SJCRH30 (cell line): ENCODE results near the gene TTYH2. TPM values are rescaled to one million over a fixed set of nuclear protein-coding genes. Genes with fewer than 3 reads are reported as not detected.

ENCODE experiments used
- DNase-seq, 2 experiments: peaks; one replicate each; pipeline ENCODE4 v3.0.0-alpha.2; 2015 to 2020
- H3K27ac ChIP-seq: fragments of 250-450 bp; sonication (Bioruptor Pico); 2 replicates; pipeline ENCODE4 v1.5.1; 2020; ENCODE audit warnings: mild to moderate bottlenecking, moderate library complexity
- H3K27me3 ChIP-seq: fragments of 250-450 bp; sonication (Bioruptor Pico); 2 replicates; pipeline ENCODE4 v1.5.1; 2020; ENCODE audit warnings: mild to moderate bottlenecking, moderate library complexity
- H3K36me3 ChIP-seq: fragments of 250-450 bp; sonication (Bioruptor Pico); 2 replicates; pipeline ENCODE4 v1.5.1; 2020; ENCODE audit warnings: mild to moderate bottlenecking, moderate library complexity
- H3K4me1 ChIP-seq: fragments of 250-450 bp; sonication (Bioruptor Pico); 2 replicates; pipeline ENCODE4 v1.5.1; 2020; ENCODE audit warnings: mild to moderate bottlenecking, moderate library complexity
- H3K4me3 ChIP-seq: fragments of 250-450 bp; sonication (Bioruptor Pico); 2 replicates; pipeline ENCODE4 v1.5.1; 2020; ENCODE audit warnings: mild to moderate bottlenecking, moderate library complexity
- H3K9me3 ChIP-seq: fragments of 250-450 bp; sonication (Bioruptor Pico); replicated peaks from 2 replicates; pipeline ENCODE4 v1.5.1; 2020; ENCODE audit warnings: mild to moderate bottlenecking, moderate library complexity
- total RNA-seq: library from RNA; depleted of rRNA; stranded (reverse); fragments of >200 nt; shearing (Covaris generic); gene quantifications from 2 replicates; pipeline ENCODE4 v1.2.3, GENCODE V29; 2014

Gene TTYH2
- total RNA-seq, 1 experiment from 2014 or later, result 45.8 TPM

DNA sequence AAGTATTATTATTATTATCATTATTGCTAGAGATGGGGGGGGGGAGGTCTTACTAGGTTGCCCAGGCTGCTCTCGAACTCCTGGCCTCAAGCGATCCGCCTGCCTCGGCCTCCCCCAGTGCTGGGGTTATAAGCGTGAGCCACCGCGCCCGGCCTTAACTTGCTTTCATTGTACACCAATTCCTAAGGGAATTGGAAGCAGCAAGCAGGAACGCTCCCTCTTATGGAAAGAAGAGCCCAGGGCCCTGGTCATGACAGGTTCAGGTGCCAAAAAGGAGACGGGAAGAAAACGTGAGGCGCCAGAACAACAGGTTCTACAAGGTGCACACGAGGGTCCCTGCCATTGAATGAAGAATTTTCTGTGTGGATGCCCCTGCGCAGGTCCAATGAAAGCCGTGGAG is 10.4 kb upstream of the TTYH2 start:
- H3K27ac ChIP-seq, result no peak overlapping the region
- H3K4me1 ChIP-seq, result peaks cover 23% of the 10 kb centered on the region
- no peaks in the 10 kb centered on the region for H3K9me3 ChIP-seq
- H3K27me3 ChIP-seq, result peaks cover 13% of the 10 kb centered on the region; the same call in 1 of the 2 replicates
- DNase-seq, result peak in 1 of 2 experiments; percentile 46
- H3K4me3 ChIP-seq, result peak overlapping the region; percentile 91; the same call in 1 of the 2 replicates
- peaks cover 41% of the 10 kb centered on the region for H3K36me3 ChIP-seq

GRCh38 chr17:74203439-74204240 is 9.7 kb upstream of the TTYH2 start, which contains the start of gene RPL38:
Gene RPL38 (plus strand): TSS chr17:74203678. CDS start chr17:74203956, 278 bp downstream.
- DNase-seq, result peak; percentile 98 to 100
- H3K36me3 ChIP-seq, result peaks cover 48% of the 10 kb centered on the region
- H3K27ac ChIP-seq, result peak within 1 kb of the TSS; percentile 84
- H3K9me3 ChIP-seq, result no peaks in the 10 kb centered on the region
- peaks cover 13% of the 10 kb centered on the region; the same call in 1 of the 2 replicates for H3K27me3 ChIP-seq
- H3K4me3 ChIP-seq, result peak within 1 kb of the TSS; percentile 91
- peaks cover 23% of the 10 kb centered on the region for H3K4me1 ChIP-seq

- DNase-seq, result no peak
- H3K4me1 ChIP-seq, result peaks cover 23% of the 10 kb centered on the region
- peak overlapping the region; percentile 84 for H3K27ac ChIP-seq
- peaks cover 9% of the 10 kb centered on the region; the same call in 1 of the 2 replicates for H3K27me3 ChIP-seq
- H3K36me3 ChIP-seq, result peaks cover 57% of the 10 kb centered on the region
- H3K4me3 ChIP-seq, result peak overlapping the region; percentile 91
- no peaks in the 10 kb centered on the region for H3K9me3 ChIP-seq
Observed at GRCh38 chr17:74204474-74204873, 8.9 kb upstream of the TTYH2 start.

DNA sequence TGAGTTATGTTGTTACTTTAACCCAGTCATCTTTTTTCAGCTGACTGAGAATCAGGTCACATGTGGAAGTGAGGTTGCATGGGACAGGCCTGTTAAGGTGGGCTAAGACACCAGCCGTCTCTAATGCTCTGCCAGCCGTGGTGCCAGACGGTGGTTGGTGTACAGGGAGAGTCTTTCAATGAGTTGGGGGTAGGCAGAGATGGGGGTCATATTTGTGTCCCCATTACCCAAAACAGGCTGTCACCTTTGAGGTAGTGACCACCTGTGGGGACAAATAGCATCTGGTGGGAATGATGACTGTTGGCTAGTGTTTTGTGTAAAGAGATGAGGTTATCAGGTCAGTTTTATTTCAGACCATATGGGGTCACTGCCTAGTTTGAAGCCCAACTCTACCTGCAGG is 8.1 kb upstream of the TTYH2 start:
- H3K9me3 ChIP-seq, result no peaks in the 10 kb centered on the region
- peaks cover 65% of the 10 kb centered on the region for H3K36me3 ChIP-seq
- peaks cover 22% of the 10 kb centered on the region for H3K4me1 ChIP-seq
- no peak overlapping the region for H3K27ac ChIP-seq
- H3K4me3 ChIP-seq, result peak overlapping the region; percentile 91
- H3K27me3 ChIP-seq, result peaks cover 9% of the 10 kb centered on the region; the same call in 1 of the 2 replicates
- no peak for DNase-seq

- no peak for DNase-seq
- H3K4me3 ChIP-seq, result no peak overlapping the region
- peaks cover 11% of the 10 kb centered on the region for H3K4me1 ChIP-seq
- H3K9me3 ChIP-seq, result no peaks in the 10 kb centered on the region
- H3K27me3 ChIP-seq, result peaks cover 9% of the 10 kb centered on the region; the same call in 1 of the 2 replicates
- no peak overlapping the region for H3K27ac ChIP-seq
- peaks cover 74% of the 10 kb centered on the region for H3K36me3 ChIP-seq
Observed at GRCh38 chr17:74206332-74206818, 7.0 kb upstream of the TTYH2 start.

DNA sequence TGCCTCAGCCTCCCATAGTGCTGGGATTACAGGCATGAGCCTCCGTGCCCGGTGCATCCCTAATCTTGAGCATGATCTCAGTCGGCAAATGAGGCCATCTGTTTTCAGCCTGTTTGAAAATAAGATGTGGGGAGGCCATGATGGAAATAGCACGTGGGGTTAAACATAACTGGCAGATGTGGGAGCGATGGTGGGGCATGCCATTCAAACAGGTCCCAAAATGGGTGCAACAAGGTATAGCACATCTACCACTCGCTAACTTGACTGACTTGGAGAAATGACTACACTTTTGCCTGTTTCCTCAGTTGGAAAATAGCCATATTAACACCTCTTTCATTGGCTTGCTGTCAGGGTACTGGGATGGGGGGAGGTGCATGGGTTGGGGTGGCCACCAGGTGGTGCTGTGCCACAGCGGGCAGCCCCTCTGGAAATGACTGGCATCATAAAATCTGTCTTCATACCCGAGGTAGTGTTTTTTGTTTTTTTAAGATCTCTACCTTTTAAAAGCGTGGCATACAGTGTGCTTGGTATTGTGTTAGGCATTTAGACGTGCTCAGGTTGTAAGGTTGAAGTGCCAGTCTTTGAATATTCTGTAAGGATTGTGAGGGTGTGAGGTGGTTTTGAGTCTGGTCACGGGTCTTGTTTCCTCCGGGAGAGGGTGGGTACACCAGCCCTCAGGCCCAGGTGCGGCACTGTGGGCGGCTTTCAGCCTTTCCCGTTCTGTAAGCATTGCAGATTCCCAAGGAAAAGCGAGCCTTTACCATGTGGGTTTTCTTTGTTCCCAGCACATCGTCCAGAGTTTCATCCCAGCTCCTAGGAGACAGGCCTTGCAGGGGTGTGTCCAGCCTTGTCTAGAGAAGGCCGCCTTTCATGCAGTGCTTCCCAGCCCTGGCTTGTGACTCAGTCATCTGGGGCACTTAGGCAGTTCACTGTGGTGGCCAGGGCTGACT is 2.9 kb upstream of the TTYH2 start:
- H3K27ac ChIP-seq, result no peak overlapping the region
- H3K4me1 ChIP-seq, result peaks cover 13% of the 10 kb centered on the region

DNA sequence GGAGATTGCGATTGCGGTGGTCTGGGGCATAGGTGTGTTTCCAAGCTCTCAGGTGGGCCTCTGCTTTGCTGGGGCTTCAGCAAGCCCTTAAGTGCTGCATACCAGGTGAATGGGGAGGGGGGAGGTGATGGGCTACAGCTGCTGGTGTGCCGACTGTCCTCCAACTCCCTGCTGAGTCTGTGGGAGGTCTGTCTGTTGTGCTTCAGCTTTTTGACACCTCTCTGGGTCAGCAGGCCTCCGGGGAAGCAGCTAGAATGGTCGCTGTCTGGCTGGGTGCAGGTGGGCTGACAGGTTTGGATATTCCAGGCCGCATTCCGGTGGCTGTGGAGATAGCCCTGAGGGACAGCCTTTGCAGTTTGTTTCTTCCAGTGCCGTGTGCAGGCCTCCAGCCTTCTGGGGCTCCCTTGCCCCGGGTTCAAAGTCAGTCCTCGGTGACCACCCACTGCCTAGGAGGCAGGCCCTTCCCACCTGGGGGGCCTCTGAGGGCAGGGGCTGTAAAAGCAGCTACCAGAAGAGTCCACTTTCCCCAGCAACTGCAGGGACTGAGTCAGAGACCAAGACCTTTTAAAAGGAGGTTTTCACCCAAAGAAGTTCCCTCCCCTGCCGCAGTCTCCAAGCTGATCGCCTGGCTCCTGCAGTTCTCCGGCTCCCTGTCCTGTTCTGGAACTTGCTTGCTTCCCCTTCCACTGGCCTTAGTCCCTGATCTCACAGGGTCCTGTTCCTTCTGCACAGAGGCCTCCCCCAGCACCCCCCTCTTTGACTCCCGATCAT is 2.0 kb upstream of the TTYH2 start:
- Histone ChIP-seq H3K27me3 (no peaks in the 10 kb centered on the region), H3K9me3 (no peaks in the 10 kb centered on the region), H3K4me1 (peaks cover 22% of the 10 kb centered on the region), H3K36me3 (peaks cover 47% of the 10 kb centered on the region), H3K27ac (no peak overlapping the region), H3K4me3 (no peak overlapping the region)
- DNase-seq, result no peak

More for the DNA sequence above, 2.9 kb upstream of the TTYH2 start:
- H3K9me3 ChIP-seq, result no peaks in the 10 kb centered on the region
- no peaks in the 10 kb centered on the region for H3K27me3 ChIP-seq
- no peak overlapping the region for H3K4me3 ChIP-seq
- H3K36me3 ChIP-seq, result peaks cover 56% of the 10 kb centered on the region
- DNase-seq, result peak; percentile 72 to 77

- DNase-seq, result no peak
- Histone ChIP-seq H3K36me3 (peaks cover 44% of the 10 kb centered on the region), H3K4me1 (peaks cover 27% of the 10 kb centered on the region), H3K9me3 (no peaks in the 10 kb centered on the region), H3K27me3 (no peaks in the 10 kb centered on the region), H3K4me3 (no peak overlapping the region), H3K27ac (no peak overlapping the region)
Observed at GRCh38 chr17:74211912-74212208, 1.5 kb upstream of the TTYH2 start.

GRCh38 chr17:74212209-74212912 is 1.0 kb upstream of the TTYH2 start:
- Histone ChIP-seq H3K27me3 (no peaks in the 10 kb centered on the region), H3K27ac (peak overlapping the region; percentile 35; the same call in 1 of the 2 replicates), H3K36me3 (peaks cover 39% of the 10 kb centered on the region), H3K9me3 (no peaks in the 10 kb centered on the region), H3K4me1 (peaks cover 32% of the 10 kb centered on the region), H3K4me3 (no peak overlapping the region; the same call in 1 of the 2 replicates)
- DNase-seq, result no peak

- peak; percentile 63 to 69 for DNase-seq
- Histone ChIP-seq H3K4me1 (peaks cover 45% of the 10 kb centered on the region), H3K27me3 (no peaks in the 10 kb centered on the region), H3K27ac (peak overlapping the region; percentile 75), H3K9me3 (no peaks in the 10 kb centered on the region), H3K36me3 (peaks cover 23% of the 10 kb centered on the region), H3K4me3 (peak overlapping the region; percentile 73)
Observed at GRCh38 chr17:74213861-74214391, 555 bp downstream of the TTYH2 start.

DNA sequence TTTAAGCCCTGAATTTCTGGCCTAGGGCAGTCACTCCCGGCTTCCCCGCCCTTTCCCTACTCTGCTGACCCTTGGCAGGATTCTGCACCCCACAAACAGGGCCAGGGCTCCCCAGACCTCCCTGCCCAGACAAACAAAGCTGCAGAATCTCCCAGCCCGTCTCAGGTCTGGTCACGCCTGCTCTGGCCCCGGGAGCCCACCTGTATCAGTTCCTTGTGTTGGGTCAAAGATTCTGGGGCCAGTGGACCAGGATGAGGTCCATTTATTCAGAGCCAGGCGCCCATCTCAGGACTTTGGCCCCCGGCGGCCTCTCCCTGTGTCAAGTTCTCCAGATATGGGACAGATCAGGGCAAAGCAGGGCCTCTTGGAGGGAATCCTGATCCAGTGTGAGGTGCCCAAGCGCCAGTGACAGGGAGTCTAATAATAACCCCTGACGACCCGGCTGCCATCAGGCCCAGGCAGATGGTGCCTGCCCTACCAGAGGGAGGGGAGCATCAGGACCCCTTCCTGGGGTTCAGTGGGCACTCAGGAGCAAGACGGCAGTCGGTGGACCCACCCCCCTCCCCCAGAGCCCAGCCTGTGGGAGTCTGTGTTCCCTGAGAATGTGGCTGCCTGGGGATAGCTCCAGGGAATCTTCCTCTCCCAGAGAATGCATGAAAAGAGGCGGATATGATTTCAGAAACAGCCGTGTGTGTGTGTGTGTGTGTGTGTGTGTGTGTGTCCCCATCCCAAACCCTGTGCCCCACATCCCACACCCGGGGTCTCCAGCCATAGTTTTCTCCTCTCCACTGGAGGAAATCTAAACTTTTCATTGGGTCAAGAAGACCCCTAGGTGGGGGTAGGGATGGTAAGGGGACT is 1.3 kb downstream of the TTYH2 start:
- no peaks in the 10 kb centered on the region for H3K27me3 ChIP-seq
- H3K4me3 ChIP-seq, result peak overlapping the region; percentile 73
- peak; percentile 61 to 75 for DNase-seq
- H3K9me3 ChIP-seq, result no peaks in the 10 kb centered on the region
- peaks cover 15% of the 10 kb centered on the region for H3K36me3 ChIP-seq
- H3K4me1 ChIP-seq, result peaks cover 45% of the 10 kb centered on the region
- H3K27ac ChIP-seq, result peak overlapping the region; percentile 75

- H3K27ac ChIP-seq, result peak overlapping the region; percentile 75; the same call in 1 of the 2 replicates
- peaks cover 45% of the 10 kb centered on the region for H3K4me1 ChIP-seq
Observed at GRCh38 chr17:74215342-74215727, 2.0 kb downstream of the TTYH2 start.

More at GRCh38 chr17:74215342-74215727, 2.0 kb downstream of the TTYH2 start:
- Histone ChIP-seq H3K4me3 (peak overlapping the region; percentile 73; the same call in 1 of the 2 replicates), H3K27me3 (no peaks in the 10 kb centered on the region), H3K36me3 (peaks cover 9% of the 10 kb centered on the region), H3K9me3 (no peaks in the 10 kb centered on the region)
- DNase-seq, result no peak
